PC-9 (cell line): ENCODE data around the gene CYBRD1. TPM values are rescaled to one million over a fixed set of nuclear protein-coding genes. Genes with fewer than 3 reads are reported as not detected.

Experiments used
- BruUV-seq: library from RNA; stranded (reverse); fragments of 400-500 nt; replicated peaks from 2 replicates; lab custom pipeline; 2021; lab: Mats Ljungman, UMichigan
- CTCF ChIA-PET: fragments of 300-600 bp; sonication (Branson Sonifier 250); formaldehyde crosslinking; loops from one replicate; lab custom pipeline; 2022; ENCODE audit warnings: antibody characterized with exemption; lab: Charles Lee
- POLR2A ChIA-PET: fragments of 300-600 bp; sonication (Branson Sonifier 250); formaldehyde crosslinking; loops from one replicate; lab custom pipeline; 2022; ENCODE audit warnings: antibody characterized with exemption; ENCODE audit not compliant: unreplicated experiment; lab: Charles Lee
- DNase-seq, 2 experiments: peaks; one replicate each; pipeline versions ENCODE4 v3.0.0 to v3.0.0-alpha.2; 2015 to 2022; ENCODE audit warnings: mixed read lengths in 1 of 2
- H2AFZ ChIP-seq: fragments of 200-600 bp; sonication (generic); 2 replicates; pipeline ENCODE4 v1.8.1; 2017; ENCODE audit warnings: antibody characterized with exemption
- H3F3A ChIP-seq: fragments of 200-600 bp; sonication (generic); 2 replicates; pipeline ENCODE4 v1.8.1; 2017; ENCODE audit warnings: antibody characterized with exemption, mild to moderate bottlenecking, low read depth; ENCODE audit not compliant: insufficient read depth
- H3K27ac ChIP-seq: fragments of 200-600 bp; sonication (generic); 2 replicates; pipeline ENCODE4 v1.6.1; 2016; ENCODE audit warnings: mixed run types
- H3K27me3 ChIP-seq: fragments of 200-600 bp; sonication (generic); 2 replicates; pipeline ENCODE4 v1.6.1; 2016; ENCODE audit warnings: low read depth, mixed run types; ENCODE audit not compliant: insufficient read depth
- H3K36me3 ChIP-seq: fragments of 200-600 bp; sonication (generic); 2 replicates; pipeline ENCODE4 v1.6.1; 2016; ENCODE audit warnings: low read depth, mixed run types
- H3K4me1 ChIP-seq: fragments of 200-600 bp; sonication (generic); replicated peaks from 2 replicates; pipeline ENCODE4 v1.6.1; 2016; ENCODE audit warnings: mixed run types; ENCODE audit not compliant: insufficient read depth
- H3K4me2 ChIP-seq: fragments of 200-600 bp; sonication (generic); 2 replicates; pipeline ENCODE4 v1.6.1; 2017; ENCODE audit warnings: mixed run types
- H3K4me3 ChIP-seq: fragments of 200-600 bp; sonication (generic); 2 replicates; pipeline ENCODE4 v1.6.1; 2016; ENCODE audit warnings: mixed run types
- H3K79me2 ChIP-seq: fragments of 200-600 bp; sonication (generic); 2 replicates; pipeline ENCODE4 v1.6.1; 2017; ENCODE audit warnings: low read depth, mixed run types
- H3K9me2 ChIP-seq: fragments of 200-600 bp; sonication (generic); 2 replicates; pipeline ENCODE4 v1.8.1; 2017; ENCODE audit warnings: mild to moderate bottlenecking; ENCODE audit not compliant: insufficient read depth
- H3K9me3 ChIP-seq: fragments of 200-600 bp; sonication (generic); 2 replicates; pipeline ENCODE4 v1.8.1; 2016; ENCODE audit warnings: low read depth; ENCODE audit not compliant: insufficient read depth
- H4K20me1 ChIP-seq: fragments of 200-600 bp; sonication (generic); 2 replicates; pipeline ENCODE4 v1.8.1; 2017; ENCODE audit not compliant: insufficient read depth
- CTCF ChIP-seq: fragments of 200-600 bp; sonication (generic); conservative IDR thresholded peaks from 2 replicates; pipeline ENCODE4 v1.6.1; 2017; ENCODE audit warnings: mixed run types, antibody characterized with exemption, mild to moderate bottlenecking, moderate library complexity
- EZH2 ChIP-seq: fragments of 200-600 bp; sonication (generic); IDR thresholded peaks from 2 replicates; pipeline ENCODE4 v1.8.0; 2017; ENCODE audit warnings: antibody characterized with exemption, low read depth
- intact Hi-C: fragments of 100-400 bp; cut with micrococcal nuclease; formaldehyde crosslinking; loops from one replicate; pipeline ENCODE4 v1.10.0; 2022; ENCODE audit not compliant: unreplicated experiment
- total RNA-seq: library from RNA; stranded (reverse); gene quantifications from 2 replicates; pipeline ENCODE4 v1.2.3, GENCODE V29; 2021

The CYBRD1 gene
- total RNA-seq, 1 experiment from 2014 or later: 125 TPM

DNA sequence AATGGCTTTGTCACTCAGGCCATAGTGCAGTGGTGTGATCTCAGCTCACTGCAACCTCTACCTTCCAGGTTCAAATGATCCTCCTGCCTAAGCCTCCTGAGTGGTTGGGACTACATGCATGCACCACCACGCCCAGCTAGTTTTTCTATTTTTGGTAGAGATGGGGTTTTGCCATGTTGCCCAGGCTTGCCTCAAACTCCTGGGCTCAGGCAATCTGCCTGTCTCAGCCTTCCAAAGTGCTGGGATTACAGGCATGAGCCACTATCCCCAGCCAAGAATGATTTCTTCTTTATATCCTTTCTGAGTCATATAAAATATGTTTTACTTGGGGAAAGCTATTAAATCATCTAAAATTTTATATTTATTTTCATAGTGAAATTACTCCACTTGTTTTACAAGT lies 61.3 kb downstream of the CYBRD1 start:
- ChIA-PET CTCF (interaction anchor here (0.7 kb wide), 1 partner anchor 27 kb away, joined by 3 read pairs; no protein-coding TSS in a partner anchor), POLR2A (no interaction called here)
- Histone ChIP-seq H3K4me1 (no peaks in the 10 kb centered on the region), H3K9me2 (no peaks in the 10 kb centered on the region), H3K27me3 (no peaks in the 10 kb centered on the region), H3K79me2 (no peaks in the 10 kb centered on the region), H2AFZ (no peak overlapping the region), H3K4me2 (no peak overlapping the region), H3K36me3 (no peaks in the 10 kb centered on the region), H4K20me1 (no peaks in the 10 kb centered on the region), H3F3A (no peaks in the 10 kb centered on the region), H3K9me3 (no peaks in the 10 kb centered on the region), H3K27ac (no peak overlapping the region), H3K4me3 (no peak overlapping the region)
- TF ChIP-seq CTCF (no peak), EZH2 (no peak)
- no peak for DNase-seq
- intact Hi-C loops: no loop called here
- BruUV-seq: no TSS peak

- Histone ChIP-seq H3K4me2 (no peak overlapping the region), H3K79me2 (no peaks in the 10 kb centered on the region), H3K27me3 (no peaks in the 10 kb centered on the region), H3F3A (no peaks in the 10 kb centered on the region), H4K20me1 (no peaks in the 10 kb centered on the region), H3K9me3 (no peaks in the 10 kb centered on the region), H3K27ac (no peak overlapping the region), H3K9me2 (no peaks in the 10 kb centered on the region), H3K4me3 (no peak overlapping the region), H3K36me3 (no peaks in the 10 kb centered on the region), H2AFZ (no peak overlapping the region), H3K4me1 (no peaks in the 10 kb centered on the region)
- intact Hi-C loops: no loop called here
- POLR2A ChIA-PET: no interaction called here
- DNase-seq: no peak
- TF ChIP-seq CTCF: no peak
- TF ChIP-seq EZH2: no peak
- CTCF ChIA-PET: interaction anchor here (0.7 kb wide), 1 partner anchor 26 kb away, joined by 3 read pairs; no protein-coding TSS in a partner anchor
- no TSS peak for BruUV-seq
Measured at GRCh38 chr2:171584001-171584400, 61.7 kb downstream of the CYBRD1 start.

DNA sequence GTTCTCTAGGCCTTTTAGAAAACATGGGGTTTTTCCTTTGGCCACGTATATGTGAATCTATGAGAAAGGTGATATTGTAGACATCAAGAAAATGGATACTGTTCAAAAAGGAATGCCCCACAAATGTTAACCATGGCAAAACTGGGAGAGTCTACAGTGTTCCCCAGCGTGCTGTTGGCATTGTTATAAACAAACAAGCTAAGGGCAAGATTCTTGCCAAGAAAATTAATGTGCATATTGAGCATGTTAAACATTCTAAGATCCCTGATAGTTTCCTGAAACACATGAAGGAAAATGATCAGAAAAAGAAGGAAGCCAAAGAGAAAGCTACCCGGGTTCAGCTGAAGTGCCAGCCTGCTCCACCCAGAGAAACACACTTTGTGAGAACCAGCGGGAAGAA lies 64.9 kb downstream of the CYBRD1 start:
- Histone ChIP-seq H3K79me2 (no peaks in the 10 kb centered on the region), H3K36me3 (no peaks in the 10 kb centered on the region), H3K9me3 (no peaks in the 10 kb centered on the region), H4K20me1 (no peaks in the 10 kb centered on the region), H3K27me3 (no peaks in the 10 kb centered on the region), H3K4me2 (no peak overlapping the region), H3K4me3 (no peak overlapping the region), H3K4me1 (no peaks in the 10 kb centered on the region), H3K9me2 (no peaks in the 10 kb centered on the region), H3K27ac (no peak overlapping the region), H2AFZ (no peak overlapping the region), H3F3A (no peaks in the 10 kb centered on the region)
- TF ChIP-seq EZH2 (no peak), CTCF (no peak)
- POLR2A ChIA-PET: no interaction called here
- CTCF ChIA-PET: no interaction called here
- intact Hi-C loops: no loop called here
- no TSS peak for BruUV-seq
- DNase-seq: no peak
